Breast epithelium (tissue), 3 donors: Measurements from ENCODE around the gene CD83.

ENCODE experiments used
- POLR2A ChIP-seq: fragments of 450-650 bp; IDR thresholded peaks from one replicate; pipeline ENCODE4 v1.6.1; 2016; ENCODE audit warnings: antibody characterized with exemption, mild to moderate bottlenecking, moderate library complexity
- TF ChIP-seq, protein P1 (sequence below), 3 donors: fragments of 450-650 bp; IDR thresholded peaks; one replicate each; pipeline ENCODE4 v1.5.1; 2016 to 2017; ENCODE audit warnings: antibody characterized with exemption in 3 of 3, mild to moderate bottlenecking in 3 of 3, moderate library complexity in 3 of 3

DNA sequence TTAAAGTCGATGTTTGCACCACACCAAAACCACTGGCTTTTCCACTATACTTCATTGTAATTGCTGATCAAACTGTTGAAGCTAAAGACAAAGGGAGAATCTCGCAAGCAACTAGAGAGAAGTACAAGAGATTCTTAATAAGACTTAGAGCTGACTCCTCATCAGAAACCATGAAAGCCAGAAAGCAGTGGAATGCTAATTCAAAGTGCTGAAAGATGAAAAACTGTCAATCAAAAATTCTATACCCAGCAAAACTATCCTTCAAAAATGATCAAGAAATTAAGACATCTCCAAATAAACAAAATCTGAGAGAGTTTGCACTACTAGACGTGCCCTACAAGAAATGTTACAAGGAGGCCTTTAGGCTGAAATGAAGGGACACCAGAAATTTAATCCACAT is 52.6 kb downstream of the CD83 start:
- TF ChIP-seq, protein P1, sequence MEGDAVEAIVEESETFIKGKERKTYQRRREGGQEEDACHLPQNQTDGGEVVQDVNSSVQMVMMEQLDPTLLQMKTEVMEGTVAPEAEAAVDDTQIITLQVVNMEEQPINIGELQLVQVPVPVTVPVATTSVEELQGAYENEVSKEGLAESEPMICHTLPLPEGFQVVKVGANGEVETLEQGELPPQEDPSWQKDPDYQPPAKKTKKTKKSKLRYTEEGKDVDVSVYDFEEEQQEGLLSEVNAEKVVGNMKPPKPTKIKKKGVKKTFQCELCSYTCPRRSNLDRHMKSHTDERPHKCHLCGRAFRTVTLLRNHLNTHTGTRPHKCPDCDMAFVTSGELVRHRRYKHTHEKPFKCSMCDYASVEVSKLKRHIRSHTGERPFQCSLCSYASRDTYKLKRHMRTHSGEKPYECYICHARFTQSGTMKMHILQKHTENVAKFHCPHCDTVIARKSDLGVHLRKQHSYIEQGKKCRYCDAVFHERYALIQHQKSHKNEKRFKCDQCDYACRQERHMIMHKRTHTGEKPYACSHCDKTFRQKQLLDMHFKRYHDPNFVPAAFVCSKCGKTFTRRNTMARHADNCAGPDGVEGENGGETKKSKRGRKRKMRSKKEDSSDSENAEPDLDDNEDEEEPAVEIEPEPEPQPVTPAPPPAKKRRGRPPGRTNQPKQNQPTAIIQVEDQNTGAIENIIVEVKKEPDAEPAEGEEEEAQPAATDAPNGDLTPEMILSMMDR (IDR thresholded peaks at IDR 0.05): no peak
- TF ChIP-seq POLR2A: no peak
